Left colon (tissue), 2 donors: ENCODE data around the gene GARIN5A. TPM values are rescaled to one million over a fixed set of nuclear protein-coding genes. Genes with fewer than 3 reads are reported as not detected.

Experiments used
- ATAC-seq: fragments of 200-7000 bp; cut with Tn5 transposase; one replicate; pipeline ENCODE4 v1.9.1; 2020; ENCODE audit warnings: mild to moderate bottlenecking, moderate library complexity
- DNase-seq, 2 donors: peaks; one replicate each; pipeline ENCODE4 v3.0.0-alpha.2; 2020
- intact Hi-C, 2 donors: fragments of 100-400 bp; cut with DNase I in 1 of 2; cut with micrococcal nuclease in 1 of 2; formaldehyde crosslinking; loops; one replicate each; pipeline versions ENCODE4 v1.11.2 to v1.14.0; 2022; cut with DNase I, micrococcal nuclease
- total RNA-seq, 2 donors: library from RNA; stranded (reverse); fragmentation: NEBNext Ultra II Directional; extraction: Animal tissue kit (Norgen Biotek cat#: 25700); gene quantifications; one replicate each; pipeline ENCODE4 v1.2.1, GENCODE V29; 2021
- donor health status: DM: no; HTN: no; CAD: no.
- donor health status: DM: yes; HTN: yes; CAD: no.

The GARIN5A gene
- total RNA-seq, 2 donors from 2014 or later: 1.5 to 3.1 TPM

GRCh38 chr19:50427997-50428425, 48.6 kb downstream of the GARIN5A start:
- peak; percentile 55 for ATAC-seq
- intact Hi-C loops: no loop called here
- DNase-seq: peak; percentile 89 to 91

GRCh38 chr19:50427318-50427925, 49.2 kb downstream of the GARIN5A start:
- DNase-seq (no peak), ATAC-seq (no peak)
- intact Hi-C loops: no loop called here

GRCh38 chr19:50425581-50425980, 51.1 kb downstream of the GARIN5A start:
- intact Hi-C loops: no loop called here
- DNase-seq (no peak), ATAC-seq (peak; percentile 71)

GRCh38 chr19:50423279-50424113, 53.2 kb downstream of the GARIN5A start:
- DNase-seq: no peak
- peak; percentile 14 for ATAC-seq
- intact Hi-C loops: no loop called here

- intact Hi-C loops: no loop called here
- no peak for ATAC-seq
- no peak for DNase-seq
These were observed 54.0 kb downstream of the GARIN5A start for GRCh38 chr19:50422397-50423278.

GRCh38 chr19:50420808-50421207, 55.8 kb downstream of the GARIN5A start:
- ATAC-seq (no peak), DNase-seq (no peak)
- intact Hi-C loops: no loop called here

GRCh38 chr19:50420127-50420526, 56.5 kb downstream of the GARIN5A start:
- ATAC-seq: no peak
- no peak for DNase-seq
- intact Hi-C loops: no loop called here

- DNase-seq (no peak), ATAC-seq (no peak)
- intact Hi-C loops: loop anchor here in 1 of 2 donors (10.0 kb wide), 1 partner anchor 55 kb away; the partner anchor contains the start of gene NAPSA
These were observed 57.0 kb downstream of the GARIN5A start for GRCh38 chr19:50419580-50420035.

- intact Hi-C loops: loop anchor here in 1 of 2 donors (10.0 kb wide), 1 partner anchor 54 kb away; the partner anchor contains the start of gene NAPSA
- no peak for ATAC-seq
These were observed 57.5 kb downstream of the GARIN5A start for GRCh38 chr19:50419022-50419579.

GRCh38 chr19:50418176-50419021, 58.2 kb downstream of the GARIN5A start, which contains the start of gene SPIB:
SPIB (plus strand) TSS chr19:50418938; CDS start chr19:50418963, 25 bp downstream.
- intact Hi-C loops: loop anchor here in 1 of 2 donors (10.0 kb wide), 1 partner anchor 54 kb away; the partner anchor contains the start of gene NAPSA
- ATAC-seq: no peak
- peak in 1 of 2 donors; percentile 43 for DNase-seq

More at GRCh38 chr19:50419022-50419579, 57.5 kb downstream of the GARIN5A start:
- DNase-seq: no peak

- intact Hi-C loops: loop anchor here in 1 of 2 donors (10.0 kb wide), 1 partner anchor 53 kb away; the partner anchor contains the start of gene NAPSA
- DNase-seq (peak; percentile 57 to 69), ATAC-seq (peak; percentile 64)
These were observed 59.3 kb downstream of the GARIN5A start for GRCh38 chr19:50417111-50418081.

Other genes starting within 250 kb of the GARIN5A start
- 1 to 10 TPM in 1 of 2 donors, under 1 TPM in 1; 0.76 to 1.3 TPM for gene KCNC3, start 147.5 kb downstream of the GARIN5A start, total RNA-seq
- 1 to 10 TPM in 1 of 2 donors, under 1 TPM in 1; 0.55 to 1.1 TPM for gene NAPSA, start 111.2 kb downstream of the GARIN5A start, total RNA-seq
- 10 to 100 TPM; 61.9 to 75.2 TPM for gene NR1H2, start 100.4 kb downstream of the GARIN5A start, total RNA-seq
- 10 to 100 TPM; 26.0 to 28.2 TPM for gene POLD1, start 92.5 kb downstream of the GARIN5A start, total RNA-seq
- 10 to 100 TPM; 48.2 to 93.6 TPM for gene SPIB, start 57.9 kb downstream of the GARIN5A start, total RNA-seq
- under 1 TPM in 1 of 2 donors, not detected in 1; 0.06 TPM for gene MYBPC2, start 44.0 kb downstream of the GARIN5A start, total RNA-seq
- gene EMC10, start 341 bp downstream of the GARIN5A start, total RNA-seq: 100 to 1,000 TPM; 125 to 132 TPM
- gene JOSD2, start 34.3 kb upstream of the GARIN5A start, total RNA-seq: 10 to 100 TPM; 32.7 to 35.6 TPM
- not detected for gene ASPDH, start 37.1 kb upstream of the GARIN5A start, total RNA-seq
- 1 to 10 TPM in 1 of 2 donors, under 1 TPM in 1; 0.89 to 1.2 TPM for gene LRRC4B, start 91.6 kb upstream of the GARIN5A start, total RNA-seq
- not detected for gene SYT3, start 163.0 kb upstream of the GARIN5A start, total RNA-seq
- not detected for gene C19orf81, start 172.6 kb upstream of the GARIN5A start, total RNA-seq
- gene SHANK1, start 243.0 kb upstream of the GARIN5A start, total RNA-seq: under 1 TPM; 0.21 to 0.36 TPM
- gene CLEC11A, start 246.5 kb upstream of the GARIN5A start, total RNA-seq: 1 to 10 TPM; 2.1 to 5.7 TPM